Uterus (tissue), 4 donors: ENCODE results near the gene HS6ST3. TPM values are rescaled to one million over a fixed set of nuclear protein-coding genes. Genes with fewer than 3 reads are reported as not detected.

Source experiments
- DNase-seq, 2 donors: peaks; one replicate each; pipeline ENCODE4 v3.0.0-alpha.2; 2019 to 2020
- H3K27ac ChIP-seq, 2 donors: fragments of 200-600 bp; sonication (generic); 1 replicate in 1 of 2; 2 replicates in 1 of 2; pipeline ENCODE4 v1.5.1; 2016 to 2018
- H3K27me3 ChIP-seq, 2 donors: fragments of 200-600 bp; sonication (generic); one replicate each; pipeline ENCODE4 v1.5.1; 2018 to 2019; ENCODE audit warnings: control low read depth in 1 of 2
- H3K36me3 ChIP-seq, 2 donors: fragments of 200-600 bp; sonication (generic); one replicate each; pipeline ENCODE4 v1.5.1; 2019; ENCODE audit warnings: control low read depth in 1 of 2
- H3K4me1 ChIP-seq, 2 donors: fragments of 200-600 bp; sonication (generic); one replicate each; pipeline ENCODE4 v1.5.1; 2018 to 2019; ENCODE audit warnings: control low read depth in 1 of 2
- H3K4me3 ChIP-seq, 2 donors: fragments of 200-600 bp; sonication (generic); 1 replicate in 1 of 2; 2 replicates in 1 of 2; pipeline ENCODE4 v1.5.1; 2018 to 2019; ENCODE audit warnings: mild to moderate bottlenecking in 1 of 2
- H3K9me3 ChIP-seq, 2 donors: fragments of 200-600 bp; sonication (generic); one replicate each; pipeline ENCODE4 v1.5.1; 2019; ENCODE audit warnings: control low read depth in 1 of 2
- CTCF ChIP-seq, 4 experiments: fragments of 200-600 bp in 2 of 4; fragments of 450-650 bp in 2 of 4; sonication (generic) in 2 of 4; IDR thresholded peaks; one replicate each; pipeline ENCODE4 v1.5.1; 2016 to 2019; ENCODE audit warnings: antibody characterized with exemption in 4 of 4, mild to moderate bottlenecking in 2 of 4, moderate library complexity in 1 of 4
- POLR2A ChIP-seq, 2 donors: fragments of 450-650 bp; IDR thresholded peaks; one replicate each; pipeline ENCODE4 v1.6.1; 2016; ENCODE audit warnings: antibody characterized with exemption in 2 of 2, mild to moderate bottlenecking in 1 of 2, moderate library complexity in 1 of 2
- intact Hi-C: fragments of 100-400 bp; cut with DNase I; formaldehyde crosslinking; loops from one replicate; pipeline ENCODE4 v1.15.1; 2023; ENCODE audit warnings: low total_unique reads
- total RNA-seq, 4 donors: library from RNA; depleted of rRNA in 3 of 4; stranded (reverse); fragments of >200 nt in 3 of 4; gene quantifications; one replicate each; pipeline versions ENCODE4 v1.1.0 to v1.2.4, GENCODE V29; 2014 to 2023
- donor health status: DM: yes; HTN: yes; CAD: no.

The HS6ST3 gene
- total RNA-seq, 4 donors from 2014 or later, result 1.3 to 8.7 (median 5.3) TPM

- H3K27me3 ChIP-seq, result no peaks in the 10 kb centered on the region
- no peak for DNase-seq
- H3K4me3 ChIP-seq, result no peak overlapping the region
- no peak overlapping the region for H3K27ac ChIP-seq
- H3K9me3 ChIP-seq, result no peaks in the 10 kb centered on the region
- no peaks in the 10 kb centered on the region for H3K4me1 ChIP-seq
- intact Hi-C loops, result no loop called here
- TF ChIP-seq CTCF (IDR thresholded peaks at IDR 0.05) (no peak), POLR2A (IDR thresholded peaks at IDR 0.05) (no peak)
- H3K36me3 ChIP-seq, result no peaks in the 10 kb centered on the region
Observed at GRCh38 chr13:96546463-96546862, 456.6 kb downstream of the HS6ST3 start.

GRCh38 chr13:96551546-96551945 is 461.6 kb downstream of the HS6ST3 start:
- Histone ChIP-seq H3K27ac (no peak overlapping the region), H3K4me1 (no peaks in the 10 kb centered on the region), H3K9me3 (no peaks in the 10 kb centered on the region), H3K36me3 (no peaks in the 10 kb centered on the region), H3K27me3 (no peaks in the 10 kb centered on the region), H3K4me3 (no peak overlapping the region)
- TF ChIP-seq POLR2A (IDR thresholded peaks at IDR 0.05) (no peak), CTCF (IDR thresholded peaks at IDR 0.05) (no peak)
- DNase-seq, result no peak
- intact Hi-C loops, result no loop called here

- Histone ChIP-seq H3K4me3 (no peak overlapping the region), H3K27ac (no peak overlapping the region), H3K9me3 (no peaks in the 10 kb centered on the region), H3K27me3 (no peaks in the 10 kb centered on the region), H3K36me3 (no peaks in the 10 kb centered on the region), H3K4me1 (no peaks in the 10 kb centered on the region)
- TF ChIP-seq CTCF (IDR thresholded peaks at IDR 0.05), result no peak
- intact Hi-C loops, result no loop called here
- DNase-seq, result no peak
Observed at GRCh38 chr13:96552559-96552958, 462.7 kb downstream of the HS6ST3 start.

GRCh38 chr13:96553796-96554195 is 463.9 kb downstream of the HS6ST3 start:
- intact Hi-C loops, result no loop called here
- Histone ChIP-seq H3K27me3 (no peaks in the 10 kb centered on the region), H3K9me3 (no peaks in the 10 kb centered on the region), H3K27ac (no peak overlapping the region), H3K36me3 (no peaks in the 10 kb centered on the region), H3K4me1 (no peaks in the 10 kb centered on the region), H3K4me3 (no peak overlapping the region)
- DNase-seq, result no peak
- TF ChIP-seq CTCF (IDR thresholded peaks at IDR 0.05) (no peak), POLR2A (IDR thresholded peaks at IDR 0.05) (no peak)

GRCh38 chr13:96573563-96573962 is 483.7 kb downstream of the HS6ST3 start:
- no peak for DNase-seq
- H3K4me3 ChIP-seq, result no peak overlapping the region
- intact Hi-C loops, result no loop called here
- no peaks in the 10 kb centered on the region for H3K4me1 ChIP-seq
- no peaks in the 10 kb centered on the region for H3K9me3 ChIP-seq
- no peaks in the 10 kb centered on the region for H3K36me3 ChIP-seq
- H3K27me3 ChIP-seq, result no peaks in the 10 kb centered on the region
- no peak overlapping the region for H3K27ac ChIP-seq
- TF ChIP-seq POLR2A (IDR thresholded peaks at IDR 0.05) (no peak), CTCF (IDR thresholded peaks at IDR 0.05) (no peak)
